Tongue (tissue), 2 donors: ENCODE measurements around the gene ADGRL2. TPM values are rescaled to one million over a fixed set of nuclear protein-coding genes. Genes with fewer than 3 reads are reported as not detected.

Experiments used
- DNase-seq: peaks from one replicate; pipeline ENCODE4 v3.0.0-alpha.2; 2015
- total RNA-seq: library from RNA; depleted of rRNA; stranded (reverse); fragments of >200 nt; gene quantifications from one replicate; pipeline ENCODE4 v1.2.3, GENCODE V29; 2014

The ADGRL2 gene
- total RNA-seq, 1 donor from 2014 or later = 142 TPM

GRCh38 chr1:81912383-81912782, 111.6 kb downstream of the ADGRL2 start:
- DNase-seq = peak; percentile 43

- no peak for DNase-seq
Observed at GRCh38 chr1:81915937-81916336, 115.2 kb downstream of the ADGRL2 start.

GRCh38 chr1:81920245-81920740, 119.6 kb downstream of the ADGRL2 start:
- peak; percentile 70 for DNase-seq

GRCh38 chr1:81920886-81921285, 120.2 kb downstream of the ADGRL2 start:
- DNase-seq = no peak

- DNase-seq = no peak
Observed at GRCh38 chr1:81921344-81921743, 120.6 kb downstream of the ADGRL2 start.

- DNase-seq = no peak
Observed at GRCh38 chr1:81921851-81922462, 121.2 kb downstream of the ADGRL2 start.

- no peak for DNase-seq
Observed at GRCh38 chr1:81922955-81923354, 122.2 kb downstream of the ADGRL2 start.

- DNase-seq = no peak
Observed at GRCh38 chr1:81929106-81929505, 128.4 kb downstream of the ADGRL2 start.

- peak; percentile 22 for DNase-seq
Observed at GRCh38 chr1:81936853-81937252, 136.1 kb downstream of the ADGRL2 start.

GRCh38 chr1:81937791-81938450, 137.2 kb downstream of the ADGRL2 start:
- DNase-seq = peak; percentile 22

GRCh38 chr1:81948495-81948894, 147.8 kb downstream of the ADGRL2 start:
- DNase-seq = no peak

GRCh38 chr1:81949421-81949820, 148.7 kb downstream of the ADGRL2 start:
- no peak for DNase-seq

- no peak for DNase-seq
Observed at GRCh38 chr1:81950037-81950436, 149.3 kb downstream of the ADGRL2 start.

- DNase-seq = peak; percentile 33
Observed at GRCh38 chr1:81950591-81951244, 150.0 kb downstream of the ADGRL2 start.

- DNase-seq = no peak
Observed at GRCh38 chr1:81954534-81955020, 153.8 kb downstream of the ADGRL2 start.

- DNase-seq = no peak
Observed at GRCh38 chr1:81967951-81968350, 167.2 kb downstream of the ADGRL2 start.

GRCh38 chr1:81970416-81970815, 169.7 kb downstream of the ADGRL2 start:
- DNase-seq = no peak

- no peak for DNase-seq
Observed at GRCh38 chr1:81974222-81974841, 173.6 kb downstream of the ADGRL2 start.

- peak; percentile 14 for DNase-seq
Observed at GRCh38 chr1:81974883-81975555, 174.3 kb downstream of the ADGRL2 start.

- DNase-seq = no peak
Observed at GRCh38 chr1:81976539-81976938, 175.8 kb downstream of the ADGRL2 start.

GRCh38 chr1:81978945-81979344, 178.2 kb downstream of the ADGRL2 start:
- DNase-seq = no peak

- DNase-seq = no peak
Observed at GRCh38 chr1:81982523-81982922, 181.8 kb downstream of the ADGRL2 start.
